Hippocampal formation (tissue), 2 donors: Measurements from ENCODE around the gene FPR1.

Experiments used
- DNase-seq, 2 donors: peaks; one replicate each; lab custom pipeline; 2025; lab: John Stamatoyannopoulos, UW

FPR1 gene

GRCh38 chr19:51737389-51737788 lies 14.3 kb downstream of the FPR1 start:
- DNase-seq = no peak

- DNase-seq = no peak
Measured at GRCh38 chr19:51735759-51736449, 15.8 kb downstream of the FPR1 start.

- DNase-seq = no peak
Measured at GRCh38 chr19:51733742-51734522, 17.7 kb downstream of the FPR1 start.

GRCh38 chr19:51729781-51730180 lies 21.9 kb downstream of the FPR1 start:
- no peak for DNase-seq

- no peak for DNase-seq
Measured at GRCh38 chr19:51727349-51727880, 24.3 kb downstream of the FPR1 start.

- peak; percentile 75 to 81 for DNase-seq
Measured at GRCh38 chr19:51726049-51726448, 25.6 kb downstream of the FPR1 start.

- DNase-seq = no peak
Measured at GRCh38 chr19:51724543-51724942, 27.1 kb downstream of the FPR1 start.

- DNase-seq = no peak
Measured at GRCh38 chr19:51722492-51722891, 29.2 kb downstream of the FPR1 start.

GRCh38 chr19:51721905-51722304 lies 29.8 kb downstream of the FPR1 start:
- no peak for DNase-seq

- DNase-seq = no peak
Measured at GRCh38 chr19:51719251-51719988, 32.3 kb downstream of the FPR1 start.

- DNase-seq = no peak
Measured at GRCh38 chr19:51716925-51717324, 34.8 kb downstream of the FPR1 start.

- no peak for DNase-seq
Measured at GRCh38 chr19:51715850-51716249, 35.8 kb downstream of the FPR1 start.

- DNase-seq = no peak
Measured at GRCh38 chr19:51714848-51715247, 36.8 kb downstream of the FPR1 start.

GRCh38 chr19:51713319-51714285 lies 38.1 kb downstream of the FPR1 start:
- DNase-seq = no peak

GRCh38 chr19:51712461-51713081 lies 39.1 kb downstream of the FPR1 start:
- DNase-seq = no peak

GRCh38 chr19:51711702-51712101 lies 40.0 kb downstream of the FPR1 start:
- no peak for DNase-seq

GRCh38 chr19:51710163-51710562 lies 41.5 kb downstream of the FPR1 start:
- no peak for DNase-seq

- no peak for DNase-seq
Measured at GRCh38 chr19:51709575-51709974, 42.1 kb downstream of the FPR1 start.

GRCh38 chr19:51708811-51709210 lies 42.9 kb downstream of the FPR1 start:
- DNase-seq = no peak

- no peak for DNase-seq
Measured at GRCh38 chr19:51706885-51707284, 44.8 kb downstream of the FPR1 start.

GRCh38 chr19:51706296-51706695 lies 45.4 kb downstream of the FPR1 start:
- DNase-seq = no peak
